GM23338 (cell line): ENCODE measurements around the gene TMEM116. TPM values are rescaled to one million over a fixed set of nuclear protein-coding genes. Genes with fewer than 3 reads are reported as not detected.

Experiments used
- ATAC-seq: fragments of 200-7000 bp; cut with Tn5 transposase; 3 replicates; pipeline ENCODE4 v1.9.1; 2020
- DNase-seq: peaks from one replicate; pipeline ENCODE4 v3.0.0-alpha.2; 2015; ENCODE audit warnings: low spot score
- H2AFZ ChIP-seq: fragments of 200-600 bp; sonication (generic); 2 replicates; pipeline ENCODE4 v1.8.0; 2016; ENCODE audit warnings: antibody characterized with exemption, mild to moderate bottlenecking, moderate library complexity
- H3F3A ChIP-seq: fragments of 200-600 bp; sonication (generic); replicated peaks from 2 replicates; pipeline ENCODE4 v1.8.0; 2017; ENCODE audit warnings: antibody characterized with exemption, mixed run types, low read depth
- H3K27ac ChIP-seq: fragments of 200-600 bp; sonication (generic); 2 replicates; pipeline ENCODE4 v1.6.1; 2016; ENCODE audit warnings: low read depth
- H3K27me3 ChIP-seq: fragments of 200-600 bp; sonication (generic); 2 replicates; pipeline ENCODE4 v1.8.0; 2016; ENCODE audit warnings: mild to moderate bottlenecking, mixed run types, moderate library complexity; ENCODE audit not compliant: insufficient read depth
- H3K36me3 ChIP-seq: fragments of 200-600 bp; sonication (generic); 2 replicates; pipeline ENCODE4 v1.8.0; 2016; ENCODE audit warnings: mild to moderate bottlenecking; ENCODE audit not compliant: insufficient read depth
- H3K4me1 ChIP-seq: fragments of 200-600 bp; sonication (generic); 2 replicates; pipeline ENCODE4 v1.8.0; 2016; ENCODE audit warnings: mild to moderate bottlenecking, moderate library complexity; ENCODE audit not compliant: insufficient read depth
- H3K4me2 ChIP-seq: fragments of 200-600 bp; sonication (generic); 2 replicates; pipeline ENCODE4 v1.7.1; 2017; ENCODE audit warnings: mixed run types
- H3K4me3 ChIP-seq: fragments of 200-600 bp; sonication (generic); 2 replicates; pipeline ENCODE4 v1.6.1; 2016; ENCODE audit warnings: mixed run types
- H3K79me2 ChIP-seq: fragments of 200-600 bp; sonication (generic); replicated peaks from 2 replicates; pipeline ENCODE4 v1.8.0; 2017; ENCODE audit warnings: mild to moderate bottlenecking; ENCODE audit not compliant: insufficient read depth
- H3K9me2 ChIP-seq: fragments of 200-600 bp; sonication (generic); 2 replicates; pipeline ENCODE4 v1.8.0; 2017; ENCODE audit not compliant: insufficient read depth
- H4K20me1 ChIP-seq: fragments of 200-600 bp; sonication (generic); replicated peaks from 2 replicates; pipeline ENCODE4 v1.8.0; 2017; ENCODE audit warnings: mild to moderate bottlenecking; ENCODE audit not compliant: insufficient read depth
- H3K27ac Mint-ChIP-seq: 2 replicates; pipeline ENCODE4 v1.8.0; 2020; ENCODE audit warnings: inconsistent platforms, mild to moderate bottlenecking, moderate library complexity, mixed read lengths
- H3K27me3 Mint-ChIP-seq: 3 replicates; pipeline ENCODE4 v1.8.0; 2022; ENCODE audit warnings: low read depth, mild to moderate bottlenecking, moderate library complexity, mixed read lengths, inconsistent platforms; ENCODE audit not compliant: insufficient read depth, poor library complexity
- H3K36me3 Mint-ChIP-seq: 3 replicates; pipeline ENCODE4 v1.8.0; 2021; ENCODE audit warnings: low read depth, mild to moderate bottlenecking, inconsistent platforms, moderate library complexity, mixed read lengths
- H3K4me1 Mint-ChIP-seq: 3 replicates; pipeline ENCODE4 v1.8.0; 2020; ENCODE audit warnings: mild to moderate bottlenecking, inconsistent platforms, mixed read lengths
- H3K4me3 Mint-ChIP-seq: 3 replicates; pipeline ENCODE4 v1.8.0; 2021; ENCODE audit warnings: moderate library complexity, mild to moderate bottlenecking, inconsistent platforms, mixed read lengths
- H3K9me3 Mint-ChIP-seq: 3 replicates; pipeline ENCODE4 v1.8.0; 2020; ENCODE audit warnings: moderate library complexity, mild to moderate bottlenecking, inconsistent platforms, mixed read lengths
- CREB1 ChIP-seq: fragments of 250-450 bp; sonication (Bioruptor Pico); IDR thresholded peaks from 2 replicates; pipeline ENCODE4 v1.5.0; 2020; ENCODE audit warnings: low read depth, mild to moderate bottlenecking, moderate library complexity
- CTCF ChIP-seq, 2 experiments: fragments of 200-600 bp in 1 of 2; sonication (generic) in 1 of 2; conservative IDR thresholded peaks; 2 replicates each; pipeline versions ENCODE4 v1.5.1 to v1.6.1; 2016 to 2017; ENCODE audit warnings: antibody characterized with exemption in 2 of 2, low read depth in 2 of 2, mild to moderate bottlenecking in 2 of 2, moderate library complexity in 1 of 2
- ETS1 ChIP-seq: IDR thresholded peaks from 2 replicates; pipeline ENCODE4 v1.6.1; 2016; ENCODE audit warnings: antibody characterized with exemption
- EZH2 ChIP-seq: fragments of 200-600 bp; sonication (generic); IDR thresholded peaks from one replicate; pipeline ENCODE4 v1.8.0; 2017; ENCODE audit warnings: antibody characterized with exemption, mild to moderate bottlenecking, low read depth; ENCODE audit not compliant: unreplicated experiment
- EZH2phosphoT487 ChIP-seq: fragments of 200-600 bp; sonication (generic); IDR thresholded peaks from one replicate; pipeline ENCODE4 v1.8.1; 2018; ENCODE audit warnings: antibody characterized with exemption; ENCODE audit not compliant: unreplicated experiment
- JUNB ChIP-seq: IDR thresholded peaks from one replicate; pipeline ENCODE4 v1.6.1; 2016; ENCODE audit warnings: antibody characterized with exemption; ENCODE audit not compliant: unreplicated experiment
- NANOG ChIP-seq: IDR thresholded peaks from 2 replicates; pipeline ENCODE4 v1.6.1; 2016; ENCODE audit warnings: antibody characterized with exemption, borderline replicate concordance
- POLR2AphosphoS5 ChIP-seq: IDR thresholded peaks from 2 replicates; pipeline ENCODE4 v1.6.1; 2016; ENCODE audit warnings: antibody characterized with exemption, low read depth
- REST ChIP-seq: IDR thresholded peaks from one replicate; pipeline ENCODE4 v1.6.1; 2018; ENCODE audit warnings: antibody characterized with exemption; ENCODE audit not compliant: unreplicated experiment
- STAT1 ChIP-seq: IDR thresholded peaks from one replicate; pipeline ENCODE4 v1.6.1; 2016; ENCODE audit warnings: antibody characterized with exemption; ENCODE audit not compliant: unreplicated experiment
- ZNF114 ChIP-seq: fragments of 250-450 bp; sonication (Bioruptor Pico); IDR thresholded peaks from 2 replicates; pipeline ENCODE4 v1.5.0; 2020; ENCODE audit warnings: mild to moderate bottlenecking, moderate library complexity
- ZNF331 ChIP-seq: fragments of 250-450 bp; sonication (Bioruptor Pico); IDR thresholded peaks from 2 replicates; pipeline ENCODE4 v1.5.0; 2020; ENCODE audit warnings: low read depth, mild to moderate bottlenecking, moderate library complexity
- ZNF462 ChIP-seq: fragments of 250-450 bp; sonication (Bioruptor Pico); IDR thresholded peaks from 2 replicates; pipeline ENCODE4 v1.5.0; 2020; ENCODE audit warnings: mild to moderate bottlenecking, moderate library complexity
- polyA plus RNA-seq: library from polyadenylated mRNA; unstranded; fragments of >200 nt; fragmentation: Nextera tagmentation; extraction: Ambion mirVana; gene quantifications from 2 replicates; pipeline ENCODE4 v1.2.1, GENCODE V29; 2016
- total RNA-seq: library from RNA; depleted of rRNA; stranded (reverse); fragments of >200 nt; shearing (Covaris generic); gene quantifications from 2 replicates; pipeline ENCODE4 v1.2.3, GENCODE V29; 2014

Gene TMEM116
- total and polyA plus RNA-seq, 2 experiments from 2014 or later, result 8.0 to 10.4 TPM

- peaks cover 92% of the 10 kb centered on the region for H3K36me3 Mint-ChIP-seq
Measured at GRCh38 chr12:112049351-112049750, 36.4 kb upstream of the TMEM116 start.

More at GRCh38 chr12:112049351-112049750, 36.4 kb upstream of the TMEM116 start:
- ATAC-seq (no peak), DNase-seq (no peak)
- H3K4me1 Mint-ChIP-seq, result no peaks in the 10 kb centered on the region
- Histone ChIP-seq H3K27me3 (no peaks in the 10 kb centered on the region), H3K9me2 (no peaks in the 10 kb centered on the region), H3K4me3 (no peak overlapping the region), H3K4me1 (no peaks in the 10 kb centered on the region), H2AFZ (no peak overlapping the region), H4K20me1 (peaks cover 4% of the 10 kb centered on the region), H3K27ac (no peak overlapping the region), H3K36me3 (peaks cover 71% of the 10 kb centered on the region), H3K4me2 (no peak overlapping the region), H3F3A (peaks cover 5% of the 10 kb centered on the region; the same call in 1 of the 2 replicates), H3K79me2 (peaks cover 21% of the 10 kb centered on the region)
- H3K9me3 Mint-ChIP-seq, result no peaks in the 10 kb centered on the region
- H3K27ac Mint-ChIP-seq, result no peak overlapping the region
- TF ChIP-seq CREB1 (CRISPR knock-in tag), result no peak
- TF ChIP-seq CTCF (conservative IDR thresholded peaks at IDR 0.05; ENCODE audit: low read depth in 2 of 2), result no peak
- no peak for TF ChIP-seq EZH2phosphoT487
- no peak for TF ChIP-seq NANOG
- no peak for TF ChIP-seq REST
- TF ChIP-seq ETS1, result no peak
- TF ChIP-seq ZNF462 (CRISPR knock-in tag), result no peak
- no peak for TF ChIP-seq ZNF331 (CRISPR knock-in tag)
- no peak for TF ChIP-seq ZNF114 (CRISPR knock-in tag)
- TF ChIP-seq JUNB, result no peak
- no peak for TF ChIP-seq POLR2AphosphoS5
- TF ChIP-seq EZH2, result no peak
- no peak for TF ChIP-seq STAT1
- H3K27me3 Mint-ChIP-seq, result peaks cover 7% of the 10 kb centered on the region
- H3K4me3 Mint-ChIP-seq, result no peak overlapping the region
